Brain pericyte (primary cell): ENCODE results near the gene ERF.
A peak's percentile ranks its signal among the peaks of the same experiment; 100 is the strongest.

Source experiments
- DNase-seq: peaks from one replicate; pipeline ENCODE4 v3.0.0-alpha.2; 2012; ENCODE audit warnings: low read depth, low spot score

ERF gene

DNA sequence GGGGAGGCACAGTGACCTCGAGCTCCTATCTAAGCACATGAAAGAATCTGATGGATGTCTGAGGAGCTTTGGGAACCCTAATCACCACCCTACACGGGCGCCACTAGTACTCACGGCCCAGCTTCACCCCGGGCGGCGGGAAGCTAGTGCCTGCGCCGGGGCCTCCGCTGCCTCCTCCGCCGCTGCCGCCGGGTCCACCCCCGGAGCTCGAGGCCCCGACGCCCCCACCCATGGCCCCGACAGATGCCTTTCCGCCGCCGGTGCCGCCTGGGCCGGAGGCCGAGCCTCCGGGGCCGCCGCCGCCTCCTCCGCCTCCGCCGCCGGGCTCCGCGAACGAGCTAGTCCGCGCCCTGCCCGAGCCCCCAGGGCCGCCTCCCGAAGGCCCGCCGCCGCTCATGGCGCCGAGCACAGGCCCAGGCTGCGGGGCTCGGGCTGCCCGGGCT is 12.8 kb downstream of the ERF start:
- DNase-seq: no peak

- no peak for DNase-seq
Measured at GRCh38 chr19:42241279-42241678, 13.6 kb downstream of the ERF start.

DNA sequence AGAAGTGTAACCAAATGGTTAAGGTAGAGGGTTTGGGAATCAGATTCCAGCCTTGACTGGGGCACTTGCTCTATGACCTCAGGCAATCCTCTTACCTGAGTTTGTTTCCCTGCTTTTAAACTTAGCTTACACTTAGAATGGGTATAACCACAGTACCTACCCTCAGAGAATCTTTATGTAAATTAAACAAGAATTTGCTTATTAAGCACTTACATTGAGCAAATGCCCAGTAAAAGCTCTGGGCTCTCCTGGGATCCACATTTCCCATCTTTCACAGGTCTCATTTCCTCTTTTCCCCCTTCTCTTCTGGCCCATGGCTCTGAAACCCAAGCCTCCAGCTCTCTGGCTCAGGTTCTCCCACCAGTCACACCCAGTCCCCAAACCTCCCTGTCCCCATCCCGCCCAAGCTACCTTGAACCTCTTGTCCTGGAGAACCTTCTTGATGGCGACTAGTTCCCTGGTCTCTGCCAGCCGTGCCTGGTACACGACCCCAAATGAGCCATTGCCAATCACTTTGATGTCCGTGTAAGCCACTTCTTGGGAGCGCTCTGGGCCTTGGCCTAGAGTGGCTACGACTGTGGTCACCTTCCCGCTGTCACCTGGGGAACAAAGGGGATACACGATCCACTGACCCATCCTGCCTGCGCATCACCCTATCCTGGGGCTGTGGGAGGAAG is 15.2 kb downstream of the ERF start:
- no peak for DNase-seq

DNA sequence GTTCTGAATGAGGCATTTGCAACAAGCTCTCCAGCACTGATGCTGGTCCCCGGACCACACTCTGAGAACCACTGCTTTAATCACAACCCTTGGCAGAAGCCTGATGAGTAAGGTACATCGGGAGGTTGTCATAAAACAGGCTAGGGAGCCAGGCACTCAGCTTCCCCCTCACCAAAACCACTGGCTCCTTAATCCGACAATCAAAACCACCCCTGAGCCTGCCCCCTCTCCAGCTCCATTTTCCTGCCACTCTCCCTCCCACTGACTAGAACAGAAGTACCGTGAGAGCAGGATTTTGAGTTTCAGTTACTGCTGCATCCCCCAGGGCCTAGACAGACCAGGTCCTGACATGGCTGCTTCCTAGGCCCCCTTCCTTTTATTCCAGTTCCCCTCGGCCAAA is 19.7 kb downstream of the ERF start:
- DNase-seq: no peak

DNA sequence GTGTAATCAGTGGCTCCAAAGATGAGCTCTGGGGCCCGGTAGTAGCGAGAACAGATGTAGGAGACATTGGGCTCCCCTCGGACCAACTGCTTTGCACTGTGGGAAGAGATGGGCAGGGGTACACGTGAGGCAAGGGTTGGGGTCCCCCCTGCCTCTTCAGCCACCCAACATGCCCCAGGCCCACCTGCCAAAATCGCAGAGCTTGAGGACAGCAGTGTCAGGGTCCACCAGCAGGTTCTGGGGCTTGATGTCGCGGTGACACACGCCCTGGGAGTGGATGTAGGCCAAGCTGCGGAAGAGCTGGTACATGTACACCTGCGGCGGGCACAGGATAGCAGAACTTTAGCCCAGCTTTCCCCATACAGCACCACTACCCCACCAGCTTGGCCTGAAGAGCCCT is 20.6 kb downstream of the ERF start:
- no peak for DNase-seq

DNA sequence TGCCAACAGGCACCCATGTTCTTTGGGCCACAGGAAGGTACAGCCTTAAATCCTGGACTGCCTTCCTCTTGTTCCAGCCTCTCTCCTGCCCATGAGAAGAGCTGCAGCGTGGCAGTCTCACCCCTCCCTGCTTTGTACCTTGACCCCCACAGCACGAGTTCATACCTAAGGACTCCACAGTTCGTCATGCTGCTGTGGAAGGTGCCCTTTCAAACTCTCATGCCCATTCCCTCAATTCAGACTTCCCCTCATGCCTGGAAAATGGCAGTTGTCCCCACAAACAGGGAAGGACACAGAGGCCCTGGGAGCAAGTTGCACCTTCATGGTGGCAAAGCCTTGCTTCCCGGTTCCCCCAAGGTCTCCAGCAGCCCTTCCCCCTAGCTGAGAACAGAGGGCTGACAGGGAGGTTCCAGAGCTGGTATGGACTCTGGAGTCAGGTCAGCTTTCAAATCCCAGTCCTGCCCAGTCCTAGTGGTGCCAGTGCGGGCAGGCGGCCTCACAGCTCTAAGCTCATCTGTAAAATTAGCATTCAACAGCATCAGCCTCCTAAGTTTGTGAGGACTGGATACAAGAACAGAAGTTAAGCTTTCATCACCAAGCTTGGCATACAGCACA is 21.1 kb downstream of the ERF start:
- DNase-seq: no peak

- DNase-seq: no peak
Measured at GRCh38 chr19:42233106-42233505, 21.8 kb downstream of the ERF start.

DNA sequence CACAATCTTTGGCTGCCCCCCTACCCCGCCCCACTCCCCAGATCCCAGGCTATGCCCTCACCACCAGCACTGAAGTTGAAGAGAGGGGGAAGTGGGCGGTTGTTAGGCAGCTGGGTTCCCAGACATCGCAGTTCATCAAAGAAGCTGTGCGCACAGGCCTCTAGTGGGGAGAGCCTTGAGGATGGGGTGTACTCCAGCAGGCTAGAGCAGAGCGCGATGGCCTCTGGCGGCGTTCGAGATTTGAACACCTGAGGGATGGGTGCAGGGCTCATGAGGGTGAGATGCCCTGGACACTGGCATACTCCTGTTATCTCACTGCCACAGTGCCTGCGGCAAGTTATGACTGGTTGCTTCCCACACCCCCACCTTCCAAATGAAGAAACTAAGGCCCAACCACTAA is 22.5 kb downstream of the ERF start:
- DNase-seq: no peak

GRCh38 chr19:42230571-42230970 is 24.4 kb downstream of the ERF start:
- DNase-seq: no peak

GRCh38 chr19:42229855-42230351 is 25.0 kb downstream of the ERF start:
- no peak for DNase-seq

DNA sequence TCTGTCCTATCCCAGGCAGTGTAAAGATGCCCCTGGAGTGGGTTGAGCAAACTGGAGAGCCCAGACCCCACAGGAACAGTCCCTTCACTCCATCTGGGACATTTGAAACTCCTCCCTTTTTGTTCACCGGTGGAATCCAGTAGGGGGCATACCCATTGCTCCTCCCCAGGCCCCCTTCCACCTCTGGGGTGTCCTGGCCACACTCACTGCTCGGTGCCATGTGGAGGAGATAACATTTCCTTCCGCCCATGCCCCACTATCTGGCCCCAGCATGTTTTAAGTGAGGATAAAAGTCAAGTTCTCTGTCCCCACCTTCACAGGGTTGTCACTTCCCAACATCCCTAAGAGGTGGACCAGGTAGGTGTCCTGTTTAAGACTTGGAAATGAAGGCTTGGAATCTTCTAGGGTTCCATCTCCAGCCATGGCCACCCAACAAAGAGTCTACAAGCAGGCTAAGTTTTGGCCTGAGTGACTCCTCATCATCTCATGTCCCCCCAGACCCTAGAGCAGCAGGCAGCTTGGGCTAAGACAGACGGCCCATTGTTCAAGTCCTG is 25.6 kb downstream of the ERF start:
- DNase-seq: no peak

- DNase-seq: no peak
Measured at GRCh38 chr19:42228641-42229040, 26.3 kb downstream of the ERF start.

GRCh38 chr19:42226886-42227285 is 28.0 kb downstream of the ERF start:
- no peak for DNase-seq

GRCh38 chr19:42225718-42226292 is 29.1 kb downstream of the ERF start:
- no peak for DNase-seq

DNA sequence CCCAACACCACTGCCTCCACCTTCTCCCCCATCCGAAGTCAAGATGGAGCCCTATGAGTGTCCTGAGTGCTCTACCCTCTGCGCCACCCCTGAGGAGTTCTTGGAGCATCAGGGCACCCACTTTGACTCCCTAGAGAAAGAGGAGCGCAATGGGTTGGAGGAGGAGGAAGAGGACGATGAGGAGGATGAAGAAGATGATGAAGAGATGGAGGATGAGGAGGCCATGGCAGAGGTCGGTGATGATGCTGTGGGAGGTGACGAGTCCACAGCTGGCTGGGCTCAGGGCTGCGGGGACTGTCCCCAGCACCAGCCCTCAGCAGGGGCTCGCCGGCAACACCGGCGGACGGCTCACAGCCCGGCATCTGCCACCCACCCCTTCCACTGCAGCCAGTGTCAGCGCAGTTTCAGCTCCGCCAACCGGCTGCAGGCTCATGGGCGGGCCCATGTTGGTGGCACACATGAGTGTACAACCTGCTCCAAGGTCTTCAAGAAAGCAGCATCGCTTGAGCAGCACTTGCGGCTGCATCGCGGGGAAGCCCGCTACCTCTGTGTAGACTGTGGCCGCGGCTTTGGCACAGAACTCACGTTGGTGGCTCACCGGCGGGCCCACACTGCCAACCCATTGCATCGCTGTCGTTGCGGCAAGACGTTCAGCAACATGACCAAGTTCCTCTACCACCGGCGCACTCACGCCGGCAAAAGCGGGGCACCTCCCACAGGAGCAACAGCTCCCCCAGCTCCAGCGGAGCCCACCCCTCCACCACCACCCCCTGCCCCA is 29.8 kb downstream of the ERF start:
- DNase-seq: no peak

GRCh38 chr19:42220751-42221097 is 34.2 kb downstream of the ERF start:
- DNase-seq: no peak

DNA sequence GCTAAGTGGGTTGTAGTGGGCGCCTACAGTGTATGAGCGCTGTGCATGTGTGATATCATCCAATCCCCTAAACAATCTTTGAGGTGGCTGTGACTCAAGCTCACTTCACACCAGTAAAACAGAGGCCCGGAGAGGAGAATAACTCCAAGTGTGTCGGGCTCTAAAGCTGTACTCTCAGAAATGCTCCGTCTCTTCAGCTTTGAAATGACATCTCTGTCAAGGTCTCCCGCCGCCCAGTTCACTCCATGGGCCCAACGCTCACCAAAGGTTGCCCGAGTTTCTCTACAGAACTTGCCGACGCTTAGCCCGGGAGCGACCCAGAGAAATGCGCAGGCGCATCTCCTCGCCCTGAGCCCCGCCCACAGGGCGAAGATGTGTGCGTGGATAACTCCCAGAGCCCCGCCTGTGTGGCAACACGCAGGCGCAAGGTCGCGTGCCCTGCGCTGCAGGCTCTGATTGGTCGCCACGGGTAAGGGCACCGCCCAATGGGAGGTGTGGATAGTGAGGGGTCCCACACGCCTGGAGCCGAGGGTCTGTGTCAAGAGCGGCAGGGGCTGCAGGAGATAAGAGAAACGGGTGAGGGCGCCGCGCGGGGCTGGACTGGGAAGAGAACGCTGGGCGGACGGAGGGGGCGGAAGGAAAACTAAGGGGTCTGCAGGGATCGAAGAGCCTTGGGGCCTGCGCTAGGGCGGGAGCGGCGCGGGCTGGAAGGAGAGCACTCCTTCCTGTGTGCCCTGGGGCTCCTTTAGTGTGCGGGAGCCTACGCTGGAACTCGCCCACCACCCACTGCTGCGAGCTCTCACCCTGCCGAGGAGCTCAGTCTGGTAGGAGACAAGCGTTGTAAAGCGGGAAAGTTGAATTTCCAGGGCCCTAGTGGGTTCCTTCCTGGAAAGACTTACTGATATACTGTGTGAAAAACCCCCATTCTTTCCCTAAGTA is 34.8 kb downstream of the ERF start, which contains the start of gene ZNF526:
Gene ZNF526 (plus strand): TSS at position 501 of the 939 bp plus-strand sequence. CDS start 4,092 bp downstream, outside the sequence.
- DNase-seq: peak; percentile 90

GRCh38 chr19:42217520-42218437 is 37.1 kb downstream of the ERF start, which contains the start of gene DEDD2:
TSS of gene DEDD2 (minus strand) at chr19:42217677. CDS start at chr19:42217007, 670 bp downstream.
- DNase-seq: peak; percentile 79

GRCh38 chr19:42216653-42217519 is 38.0 kb downstream of the ERF start:
- no peak for DNase-seq
